ENCODE results near the gene SLC25A42. TPM values are rescaled to one million over a fixed set of nuclear protein-coding genes. Genes with fewer than 3 reads are reported as not detected.

Gene SLC25A42
- total and polyA plus RNA-seq, 2 donors (not counting 3 experiments of a cell fraction or from before 2014, with no cell fraction given) = 6.2 to 6.3 TPM

DNA sequence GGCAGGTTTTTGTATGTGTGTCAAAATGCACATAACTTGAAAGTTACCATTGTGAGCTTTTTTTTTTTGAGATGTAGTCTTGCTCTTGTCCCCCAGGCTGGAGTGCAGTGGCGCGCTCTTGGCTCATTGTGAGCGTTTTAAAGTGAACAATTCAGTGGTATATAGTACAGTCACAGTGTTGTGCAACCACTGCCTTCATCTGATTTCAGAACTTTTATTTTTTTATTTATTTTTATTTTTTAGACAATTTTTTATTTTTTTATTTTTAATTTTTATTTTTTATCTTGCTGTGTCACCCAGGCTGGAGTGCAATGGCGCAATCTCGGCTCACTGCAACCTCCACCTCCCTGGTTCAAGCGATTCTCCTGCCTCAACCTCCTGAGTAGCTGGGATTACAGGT is 15.0 kb downstream of the SLC25A42 start:
- Histone ChIP-seq H3K9me1 (replicated peaks; ENCODE audit: control insufficient read depth, extremely low read depth, insufficient read depth, low read length) (no peaks in the 10 kb centered on the region), H3K27ac (ENCODE audit: insufficient read depth, low read depth, low read length) (no peak overlapping the region), H3K4me3 (replicated peaks in 1 of 3; ENCODE audit: insufficient read depth in 1 of 3, low read depth in 1 of 3, low read length in 3 of 3) (no peak overlapping the region), H4K20me1 (replicated peaks; ENCODE audit: control insufficient read depth, extremely low read depth, insufficient read depth, low read length) (no peaks in the 10 kb centered on the region), H3K4me2 (ENCODE audit: insufficient read depth, low read length) (no peak overlapping the region), H3K27me3 (ENCODE audit: control insufficient read depth in 2 of 2, insufficient read depth in 2 of 2, low read length in 2 of 2) (no peaks in the 10 kb centered on the region), H3K79me2 (ENCODE audit: control insufficient read depth, insufficient read depth, low read length) (no peaks in the 10 kb centered on the region), H2AFZ (ENCODE audit: low read depth, low read length) (no peak overlapping the region), H3K9ac (replicated peaks; ENCODE audit: extremely low read depth, insufficient read depth, low read length) (no peak overlapping the region), H3K4me1 (ENCODE audit: control insufficient read depth, extremely low read depth, insufficient read depth, low read length) (no peaks in the 10 kb centered on the region), H3K9me3 (replicated peaks; ENCODE audit: control insufficient read depth, insufficient read depth, low read length) (no peaks in the 10 kb centered on the region), H3K36me3 (ENCODE audit: control insufficient read depth in 2 of 2, extremely low read depth in 1 of 2, insufficient read depth in 2 of 2, low read length in 2 of 2) (no peaks in the 10 kb centered on the region)
- TF ChIP-seq POLR2A (IDR thresholded peaks at IDR 0.05; ENCODE audit: low read depth, low read length) = no peak
- ChIA-PET POLR2A (no interaction called here), CTCF (no interaction called here)
- FAIRE-seq (no peak), DNase-seq (ENCODE audit: low read depth, low spot score) (no peak)
- dilution Hi-C loops (cut with MboI; ENCODE audit: extremely low pct_ligation_motif_present, low sequenced_read_pairs) (no loop called here), intact Hi-C loops (cut with micrococcal nuclease) (no loop called here)
- BruUV-seq (replicated peaks) = no TSS peak

DNA sequence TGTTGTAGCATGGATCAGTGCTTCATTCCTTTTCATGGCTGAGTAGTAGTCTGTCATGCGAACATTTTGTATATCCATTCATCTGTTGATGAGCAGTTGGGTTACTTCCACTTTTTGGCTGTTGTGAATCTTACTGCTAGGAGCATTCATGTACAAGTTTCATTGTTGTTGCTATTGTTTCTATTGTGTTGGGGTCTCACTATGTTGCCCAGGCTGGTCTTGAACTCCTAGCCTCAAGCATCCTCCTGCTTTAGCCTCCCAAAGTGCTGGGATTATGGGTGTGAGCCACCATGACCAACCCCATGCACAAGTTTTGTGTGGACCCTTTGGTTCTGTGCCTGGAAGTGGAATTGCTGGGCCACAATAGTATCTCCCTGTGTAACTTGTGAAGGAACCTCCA is 15.8 kb downstream of the SLC25A42 start:
- no peaks in the 10 kb centered on the region for H3K79me2 ChIP-seq (ENCODE audit: control insufficient read depth, insufficient read depth, low read length)
- DNase-seq (ENCODE audit: low read depth, low spot score) (no peak), FAIRE-seq (no peak)
- no peaks in the 10 kb centered on the region for H4K20me1 ChIP-seq (replicated peaks; ENCODE audit: control insufficient read depth, extremely low read depth, insufficient read depth, low read length)
- H3K9me3 ChIP-seq (replicated peaks; ENCODE audit: control insufficient read depth, insufficient read depth, low read length) = no peaks in the 10 kb centered on the region
- H3K27me3 ChIP-seq (ENCODE audit: control insufficient read depth in 2 of 2, insufficient read depth in 2 of 2, low read length in 2 of 2) = no peaks in the 10 kb centered on the region
- intact Hi-C loops (cut with micrococcal nuclease) = no loop called here
- no peak overlapping the region for H3K4me2 ChIP-seq (ENCODE audit: insufficient read depth, low read length)
- TF ChIP-seq MYC (IDR thresholded peaks at IDR 0.05; ENCODE audit: low read depth, low read length) (no peak), EZH2 (IDR thresholded peaks at IDR 0.05; ENCODE audit: borderline replicate concordance, low read depth, low read length, severe bottlenecking) (no peak), POLR2AphosphoS5 (IDR thresholded peaks at IDR 0.05; ENCODE audit: insufficient read depth, low read depth, low read length) (no peak), FOS (IDR thresholded peaks at IDR 0.05; ENCODE audit: borderline replicate concordance, insufficient read depth, low read length) (no peak), GATA2 (IDR thresholded peaks at IDR 0.05; ENCODE audit: insufficient read depth, insufficient read length, low read depth, low read length) (no peak), POLR2A (IDR thresholded peaks at IDR 0.05; ENCODE audit: low read depth, low read length) (no peak), JUN (IDR thresholded peaks at IDR 0.05; ENCODE audit: borderline replicate concordance, insufficient read depth, insufficient read length, low read depth) (no peak)
- TF ChIP-seq, protein P1, sequence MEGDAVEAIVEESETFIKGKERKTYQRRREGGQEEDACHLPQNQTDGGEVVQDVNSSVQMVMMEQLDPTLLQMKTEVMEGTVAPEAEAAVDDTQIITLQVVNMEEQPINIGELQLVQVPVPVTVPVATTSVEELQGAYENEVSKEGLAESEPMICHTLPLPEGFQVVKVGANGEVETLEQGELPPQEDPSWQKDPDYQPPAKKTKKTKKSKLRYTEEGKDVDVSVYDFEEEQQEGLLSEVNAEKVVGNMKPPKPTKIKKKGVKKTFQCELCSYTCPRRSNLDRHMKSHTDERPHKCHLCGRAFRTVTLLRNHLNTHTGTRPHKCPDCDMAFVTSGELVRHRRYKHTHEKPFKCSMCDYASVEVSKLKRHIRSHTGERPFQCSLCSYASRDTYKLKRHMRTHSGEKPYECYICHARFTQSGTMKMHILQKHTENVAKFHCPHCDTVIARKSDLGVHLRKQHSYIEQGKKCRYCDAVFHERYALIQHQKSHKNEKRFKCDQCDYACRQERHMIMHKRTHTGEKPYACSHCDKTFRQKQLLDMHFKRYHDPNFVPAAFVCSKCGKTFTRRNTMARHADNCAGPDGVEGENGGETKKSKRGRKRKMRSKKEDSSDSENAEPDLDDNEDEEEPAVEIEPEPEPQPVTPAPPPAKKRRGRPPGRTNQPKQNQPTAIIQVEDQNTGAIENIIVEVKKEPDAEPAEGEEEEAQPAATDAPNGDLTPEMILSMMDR (IDR thresholded peaks at IDR 0.05; ENCODE audit: extremely low read depth in 1 of 2, insufficient read depth in 1 of 2, low read depth in 1 of 2, low read length in 2 of 2) = no peak
- TF ChIP-seq, protein P2, sequence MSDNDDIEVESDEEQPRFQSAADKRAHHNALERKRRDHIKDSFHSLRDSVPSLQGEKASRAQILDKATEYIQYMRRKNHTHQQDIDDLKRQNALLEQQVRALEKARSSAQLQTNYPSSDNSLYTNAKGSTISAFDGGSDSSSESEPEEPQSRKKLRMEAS (IDR thresholded peaks at IDR 0.05; ENCODE audit: insufficient read depth, insufficient read length) = no peak
- no peak overlapping the region for H3K27ac ChIP-seq (ENCODE audit: insufficient read depth, low read depth, low read length)
- BruUV-seq (replicated peaks) = no TSS peak
- H3K36me3 ChIP-seq (ENCODE audit: control insufficient read depth in 2 of 2, extremely low read depth in 1 of 2, insufficient read depth in 2 of 2, low read length in 2 of 2) = no peaks in the 10 kb centered on the region
- H3K4me3 ChIP-seq (replicated peaks in 1 of 3; ENCODE audit: insufficient read depth in 1 of 3, low read depth in 1 of 3, low read length in 3 of 3) = no peak overlapping the region
- H3K9ac ChIP-seq (replicated peaks; ENCODE audit: extremely low read depth, insufficient read depth, low read length) = no peak overlapping the region
- dilution Hi-C loops (cut with MboI; ENCODE audit: extremely low pct_ligation_motif_present, low sequenced_read_pairs) = no loop called here
- H3K4me1 ChIP-seq (ENCODE audit: control insufficient read depth, extremely low read depth, insufficient read depth, low read length) = no peaks in the 10 kb centered on the region
- POLR2A ChIA-PET = no interaction called here
- no peak overlapping the region for H2AFZ ChIP-seq (ENCODE audit: low read depth, low read length)
- no peaks in the 10 kb centered on the region for H3K9me1 ChIP-seq (replicated peaks; ENCODE audit: control insufficient read depth, extremely low read depth, insufficient read depth, low read length)
- CTCF ChIA-PET = no interaction called here
